ENCODE data around the gene ACAP3. TPM values are rescaled to one million over a fixed set of nuclear protein-coding genes. Genes with fewer than 3 reads are reported as not detected.

ACAP3 gene
- total and polyA plus RNA-seq, 10 of the 15 experiments (the other 5 are each of a cell fraction or from before 2014, with no cell fraction given): 0.05 to 34.2 (median 7.1) TPM

GRCh38 chr1:1270813-1271212 lies 36.9 kb downstream of the ACAP3 start:
- 27% methylated on average over 7 of the region's 7 CpGs for WGBS (ENCODE audit: insufficient coverage, insufficient replicate concordance, low lambda C conversion rate, missing lambda C conversion rate)
- ChIA-PET CTCF (interaction anchor here (0.9 to 1.6 kb wide), 2 partner anchors 19 to 148 kb away, joined by 3 to 8 read pairs; no protein-coding TSS in a partner anchor), POLR2A (interaction anchor here (0.6 kb wide), 1 partner anchor 11 kb away, joined by 3 read pairs; no protein-coding TSS in a partner anchor), RAD21 (ENCODE audit: unreplicated experiment) (no interaction called here), SMC1A (ENCODE audit: uncharacterized antibody, unreplicated experiment) (no interaction called here)
- H3K4me2 ChIP-seq (ENCODE audit: control insufficient read depth, insufficient read depth): peak overlapping the region; percentile 100
- no peaks in the 10 kb centered on the region for H3K9me3 ChIP-seq (replicated peaks; ENCODE audit: control insufficient read depth, insufficient read depth, low read length)
- no peak for FAIRE-seq
- 0 out of 2 replicates have a peak overlapping the region, but pooled peaks have one; percentile 19 for H3K9ac ChIP-seq (ENCODE audit: control insufficient read depth, insufficient read depth, low read length)
- peak overlapping the region; percentile 56; the same call in 1 of the 2 replicates for H3K4me3 ChIP-seq
- ATAC-seq: no peak
- H3K27ac ChIP-seq (ENCODE audit: control insufficient read depth, insufficient read depth): peak overlapping the region; percentile 1; the same call in 1 of the 2 replicates
- H2AFZ ChIP-seq (ENCODE audit: control insufficient read depth, low read depth, low read length): no peak overlapping the region
- no peak for DNase-seq (ENCODE audit: low read depth, low spot score)
- in situ Hi-C loops (cut with MboI): no loop called here
- H3K36me3 ChIP-seq (ENCODE audit: control insufficient read depth in 2 of 2, insufficient read depth in 2 of 2, low read length in 1 of 2): peaks cover 8 to 10% of the 10 kb centered on the region in 2 experiments; a peak in 3 of 4 replicates
- H3K79me2 ChIP-seq (ENCODE audit: control insufficient read depth, insufficient read depth, low read length): peaks cover 44% of the 10 kb centered on the region
- H4K20me1 ChIP-seq (ENCODE audit: control insufficient read depth, insufficient read depth): peaks cover 4% of the 10 kb centered on the region; the same call in 1 of the 2 replicates
- TF ChIP-seq YY1 (IDR thresholded peaks at IDR 0.05; ENCODE audit: low read depth, low read length): no peak
- TF ChIP-seq IKZF1 (conservative IDR thresholded peaks at IDR 0.05): 0 out of 2 replicates have a peak, but pooled peaks have one; percentile 20
- peaks cover 18% of the 10 kb centered on the region for H3K4me1 ChIP-seq (ENCODE audit: control insufficient read depth, insufficient read depth, low read length)
- no TSS peak for BruUV-seq (replicated peaks)
- H3K27me3 ChIP-seq (replicated peaks in 1 of 2; ENCODE audit: control insufficient read depth in 2 of 2, insufficient read depth in 2 of 2, low read length in 1 of 2): no peaks in the 10 kb centered on the region
- intact Hi-C loops (cut with micrococcal nuclease; ENCODE audit: unreplicated experiment): no loop called here

- Histone ChIP-seq H3K4me1 (ENCODE audit: control insufficient read depth, insufficient read depth, low read length) (peaks cover 14% of the 10 kb centered on the region), H2AFZ (ENCODE audit: control insufficient read depth, low read depth, low read length) (no peak overlapping the region), H3K79me2 (ENCODE audit: control insufficient read depth, insufficient read depth, low read length) (peaks cover 41% of the 10 kb centered on the region), H4K20me1 (ENCODE audit: control insufficient read depth, insufficient read depth) (peaks cover 4% of the 10 kb centered on the region; the same call in 1 of the 2 replicates), H3K27ac (ENCODE audit: control insufficient read depth, insufficient read depth) (no peak overlapping the region), H3K27me3 (replicated peaks in 1 of 2; ENCODE audit: control insufficient read depth in 2 of 2, insufficient read depth in 2 of 2, low read length in 1 of 2) (no peaks in the 10 kb centered on the region), H3K9me3 (replicated peaks; ENCODE audit: control insufficient read depth, insufficient read depth, low read length) (no peaks in the 10 kb centered on the region), H3K4me2 (ENCODE audit: control insufficient read depth, insufficient read depth) (no peak overlapping the region), H3K36me3 (ENCODE audit: control insufficient read depth in 2 of 2, insufficient read depth in 2 of 2, low read length in 1 of 2) (peaks cover 9 to 13% of the 10 kb centered on the region in 2 experiments; a peak in 3 of 4 replicates), H3K9ac (ENCODE audit: control insufficient read depth, insufficient read depth, low read length) (no peak overlapping the region), H3K4me3 (no peak overlapping the region)
- in situ Hi-C loops (cut with MboI): no loop called here
- CTCF ChIA-PET: no interaction called here
- intact Hi-C loops (cut with micrococcal nuclease; ENCODE audit: unreplicated experiment): no loop called here
- DNase-seq (ENCODE audit: low read depth, low spot score) (no peak), FAIRE-seq (no peak), ATAC-seq (no peak)
- RAD21 ChIA-PET (ENCODE audit: unreplicated experiment): no interaction called here
- BruUV-seq (replicated peaks): no TSS peak
- SMC1A ChIA-PET (ENCODE audit: uncharacterized antibody, unreplicated experiment): no interaction called here
- 0 out of 2 replicates have a peak, but pooled peaks have one; percentile 8 for TF ChIP-seq POLR2AphosphoS5 (IDR thresholded peaks at IDR 0.05; ENCODE audit: low read length)
- no peak for TF ChIP-seq HSF1 (IDR thresholded peaks at IDR 0.05; ENCODE audit: low read depth, low read length)
- WGBS (ENCODE audit: insufficient coverage, insufficient replicate concordance, low lambda C conversion rate, missing lambda C conversion rate): 98% methylated on average over 13 of the region's 13 CpGs
- POLR2A ChIA-PET: interaction anchor here (0.6 kb wide), 1 partner anchor 134 kb away, joined by 3 read pairs; no protein-coding TSS in a partner anchor
Observed at GRCh38 chr1:1268284-1268682, 39.4 kb downstream of the ACAP3 start.
